NB4 (cell line): ENCODE measurements around the gene ADGRG1.

ENCODE experiments used
- MYC ChIP-seq: IDR thresholded peaks from 2 replicates; pipeline ENCODE4 v1.6.1; 2011; ENCODE audit warnings: low read depth, low read length
- POLR2A ChIP-seq: IDR thresholded peaks from 2 replicates; pipeline ENCODE4 v1.6.1; 2011; ENCODE audit warnings: mild to moderate bottlenecking; ENCODE audit not compliant: insufficient read length; ENCODE audit errors: extremely low read depth
- TF ChIP-seq, protein P1 (sequence below): IDR thresholded peaks from one replicate; pipeline ENCODE4 v1.5.1; 2012; ENCODE audit warnings: low read depth, low read length

GRCh38 chr16:57683636-57684545, 55.5 kb downstream of the ADGRG1 start:
- TF ChIP-seq, protein P1, sequence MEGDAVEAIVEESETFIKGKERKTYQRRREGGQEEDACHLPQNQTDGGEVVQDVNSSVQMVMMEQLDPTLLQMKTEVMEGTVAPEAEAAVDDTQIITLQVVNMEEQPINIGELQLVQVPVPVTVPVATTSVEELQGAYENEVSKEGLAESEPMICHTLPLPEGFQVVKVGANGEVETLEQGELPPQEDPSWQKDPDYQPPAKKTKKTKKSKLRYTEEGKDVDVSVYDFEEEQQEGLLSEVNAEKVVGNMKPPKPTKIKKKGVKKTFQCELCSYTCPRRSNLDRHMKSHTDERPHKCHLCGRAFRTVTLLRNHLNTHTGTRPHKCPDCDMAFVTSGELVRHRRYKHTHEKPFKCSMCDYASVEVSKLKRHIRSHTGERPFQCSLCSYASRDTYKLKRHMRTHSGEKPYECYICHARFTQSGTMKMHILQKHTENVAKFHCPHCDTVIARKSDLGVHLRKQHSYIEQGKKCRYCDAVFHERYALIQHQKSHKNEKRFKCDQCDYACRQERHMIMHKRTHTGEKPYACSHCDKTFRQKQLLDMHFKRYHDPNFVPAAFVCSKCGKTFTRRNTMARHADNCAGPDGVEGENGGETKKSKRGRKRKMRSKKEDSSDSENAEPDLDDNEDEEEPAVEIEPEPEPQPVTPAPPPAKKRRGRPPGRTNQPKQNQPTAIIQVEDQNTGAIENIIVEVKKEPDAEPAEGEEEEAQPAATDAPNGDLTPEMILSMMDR = no peak
- TF ChIP-seq POLR2A = no peak
- TF ChIP-seq MYC = no peak
